ENCODE results near the gene POU3F1.
A peak's percentile ranks its signal among the peaks of the same experiment; 100 is the strongest.

Gene POU3F1

DNA sequence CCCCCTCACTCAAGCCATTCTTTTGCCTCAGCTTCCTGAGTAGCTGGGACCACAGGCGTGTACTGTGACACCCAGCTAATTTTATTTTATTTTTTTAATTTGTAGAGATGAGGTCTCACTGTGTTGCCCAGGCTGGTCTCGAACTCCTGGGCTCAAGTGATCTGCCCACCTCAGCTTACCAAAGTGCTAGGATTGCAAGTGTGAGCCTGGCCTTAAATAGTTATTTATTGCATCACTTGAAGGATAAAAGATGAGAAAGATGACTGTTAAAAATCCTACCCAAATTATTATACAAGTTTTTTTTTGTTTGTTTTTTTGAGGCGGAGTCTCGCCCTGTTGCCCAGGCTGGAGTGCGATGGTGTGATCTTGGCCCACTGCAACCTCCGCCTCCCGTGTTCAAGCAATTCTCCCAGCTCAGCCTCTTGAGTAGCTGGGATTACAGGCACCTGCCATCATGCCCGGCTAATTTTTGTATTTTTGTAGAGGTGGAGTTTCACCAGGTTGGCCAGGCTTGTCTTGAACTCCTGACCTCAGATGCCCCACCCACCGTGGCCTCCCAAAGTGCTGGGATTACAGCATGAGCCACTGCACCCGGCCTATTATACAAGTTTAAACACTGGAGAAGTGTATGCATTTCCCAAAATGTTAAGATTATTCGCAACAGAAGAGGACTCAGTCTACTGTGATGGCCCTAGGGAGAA is 31.7 kb downstream of the POU3F1 start:
- peaks cover 10% of the 10 kb centered on the region for H3K4me1 ChIP-seq (ENCODE audit: control insufficient read depth, insufficient read depth, low read length)
- no peaks in the 10 kb centered on the region for H3K27me3 ChIP-seq (ENCODE audit: control insufficient read depth, insufficient read depth, low read length)
- no peaks in the 10 kb centered on the region for H3K36me3 ChIP-seq (ENCODE audit: control insufficient read depth, insufficient read depth, low read length)
- peak overlapping the region; percentile 20 for H3K9ac ChIP-seq (ENCODE audit: low read length)
- H3K4me3 ChIP-seq (ENCODE audit: low read length) = no peak overlapping the region
- no peaks in the 10 kb centered on the region for H3K9me3 ChIP-seq (ENCODE audit: control insufficient read depth, low read length)

DNA sequence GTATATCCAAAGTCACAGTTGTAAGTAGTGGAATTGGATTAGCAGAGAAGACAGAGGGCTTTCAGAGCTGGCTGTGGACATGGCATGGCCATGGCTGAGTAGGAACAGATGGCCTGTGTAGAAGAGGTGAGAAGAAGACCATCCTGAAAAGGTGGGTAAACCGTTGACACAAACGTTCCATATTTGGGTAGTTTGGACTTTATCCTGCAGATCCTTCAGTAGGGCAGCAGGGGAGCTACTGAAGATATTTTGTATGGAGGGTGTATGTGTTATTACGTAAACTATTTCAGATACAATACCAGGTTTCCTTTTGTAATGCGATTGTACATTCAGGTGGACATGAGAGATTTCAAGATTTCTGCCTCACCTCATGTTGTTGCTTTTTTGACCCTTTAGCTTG is 32.4 kb downstream of the POU3F1 start:
- H3K9ac ChIP-seq (ENCODE audit: low read length) = peak overlapping the region; percentile 20
- no peaks in the 10 kb centered on the region for H3K36me3 ChIP-seq (ENCODE audit: control insufficient read depth, insufficient read depth, low read length)
- H3K4me1 ChIP-seq (ENCODE audit: control insufficient read depth, insufficient read depth, low read length) = peaks cover 10% of the 10 kb centered on the region
- no peak overlapping the region for H3K4me3 ChIP-seq (ENCODE audit: low read length)
- H3K9me3 ChIP-seq (ENCODE audit: control insufficient read depth, low read length) = no peaks in the 10 kb centered on the region
- no peaks in the 10 kb centered on the region for H3K27me3 ChIP-seq (ENCODE audit: control insufficient read depth, insufficient read depth, low read length)

DNA sequence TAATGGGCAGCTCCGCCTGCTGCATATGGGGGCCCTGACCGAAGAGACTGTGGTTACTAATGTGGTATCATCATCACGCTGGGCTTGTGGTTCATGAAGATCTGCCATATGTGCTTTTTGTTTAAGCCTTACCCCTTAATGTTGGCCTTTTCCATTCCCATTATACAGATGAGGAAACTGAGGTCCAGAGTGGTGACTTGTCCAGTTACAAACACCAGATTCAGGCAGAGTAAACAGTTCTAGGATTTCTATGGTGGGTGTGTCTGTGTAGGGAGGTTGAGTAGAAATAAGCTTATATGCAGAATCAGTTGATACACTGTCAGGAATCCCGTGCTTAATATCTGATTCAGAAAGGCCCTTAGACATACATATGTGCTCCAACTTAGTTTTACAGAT is 33.4 kb downstream of the POU3F1 start:
- Histone ChIP-seq H3K9me3 (ENCODE audit: control insufficient read depth, low read length) (no peaks in the 10 kb centered on the region), H3K4me1 (ENCODE audit: control insufficient read depth, insufficient read depth, low read length) (peaks cover 10% of the 10 kb centered on the region), H3K4me3 (ENCODE audit: low read length) (peak overlapping the region; percentile 58)

DNA sequence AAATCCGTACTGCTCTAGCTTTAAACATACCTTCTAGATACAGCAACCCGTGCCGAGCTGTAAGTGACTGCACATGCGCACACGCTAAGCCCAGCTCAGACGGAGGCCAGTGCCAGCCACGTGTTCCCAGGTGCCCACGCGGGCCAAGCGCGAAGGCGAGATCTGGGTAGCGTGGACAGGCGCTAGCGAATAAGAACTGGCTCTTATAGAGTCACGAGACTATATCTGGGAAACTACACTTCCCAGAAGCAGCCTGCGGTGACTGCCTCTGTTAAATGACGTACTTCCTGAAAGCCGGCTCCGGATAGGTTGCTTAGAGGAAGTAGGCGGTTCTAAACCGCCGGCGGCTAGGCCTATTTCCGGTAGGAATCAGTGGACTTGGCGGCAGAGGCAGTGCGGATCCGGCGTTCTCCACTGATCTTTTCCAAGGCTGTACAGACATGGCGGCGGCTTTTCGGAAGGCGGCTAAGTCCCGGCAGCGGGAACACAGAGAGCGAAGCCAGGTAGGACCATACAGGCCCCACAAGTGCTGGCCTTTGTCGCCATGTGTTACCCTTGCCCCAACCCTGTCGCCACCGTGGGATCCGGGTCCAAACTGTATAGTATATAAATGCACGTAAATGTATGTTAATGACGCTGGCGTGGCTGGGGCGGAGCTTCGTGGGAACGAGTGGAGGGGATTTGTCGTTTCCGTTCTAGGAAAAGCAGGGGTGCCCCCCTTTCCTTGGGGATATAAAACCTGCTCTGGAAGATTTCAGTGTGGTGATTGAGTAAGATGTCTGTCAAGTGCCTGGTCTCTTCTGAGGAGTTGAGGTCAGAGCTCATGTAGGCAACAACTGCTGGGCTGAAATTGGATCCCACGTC is 34.0 kb downstream of the POU3F1 start, which contains the start of gene UTP11:
Gene UTP11 (plus strand): TSS at position 372 of the 864 bp plus-strand sequence. CDS start 69 bp downstream, at position 441.
- Histone ChIP-seq H3K9me3 (ENCODE audit: control insufficient read depth, low read length) (no peaks in the 10 kb centered on the region), H3K4me1 (ENCODE audit: control insufficient read depth, insufficient read depth, low read length) (peaks cover 10% of the 10 kb centered on the region), H3K9ac (ENCODE audit: low read length) (peak within 1 kb of the TSS; percentile 84), H3K4me3 (ENCODE audit: low read length) (peak within 1 kb of the TSS; percentile 58), H3K36me3 (ENCODE audit: control insufficient read depth, insufficient read depth, low read length) (no peaks in the 10 kb centered on the region), H3K27me3 (ENCODE audit: control insufficient read depth, insufficient read depth, low read length) (no peaks in the 10 kb centered on the region)

More for the DNA sequence above, 33.4 kb downstream of the POU3F1 start:
- no peaks in the 10 kb centered on the region for H3K27me3 ChIP-seq (ENCODE audit: control insufficient read depth, insufficient read depth, low read length)
- H3K36me3 ChIP-seq (ENCODE audit: control insufficient read depth, insufficient read depth, low read length) = no peaks in the 10 kb centered on the region
- peak overlapping the region; percentile 84 for H3K9ac ChIP-seq (ENCODE audit: low read length)

DNA sequence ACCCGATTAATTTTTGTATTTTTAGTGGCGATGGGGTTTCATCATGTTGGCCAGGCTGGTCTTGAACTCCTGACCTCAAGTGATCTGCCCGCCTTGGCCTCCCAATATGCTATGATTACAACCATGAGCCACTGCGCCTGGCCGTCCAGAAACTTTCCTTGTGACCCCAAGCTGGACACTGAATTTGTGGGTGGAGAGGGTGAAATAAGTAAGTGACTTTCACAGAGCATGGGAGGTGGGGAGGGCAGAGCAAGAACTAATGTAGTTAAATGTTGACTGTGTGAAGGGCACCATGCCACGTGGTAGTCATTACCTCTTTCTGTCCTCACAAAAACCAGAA is 36.8 kb downstream of the POU3F1 start:
- H3K4me1 ChIP-seq (ENCODE audit: control insufficient read depth, insufficient read depth, low read length) = peaks cover 11% of the 10 kb centered on the region
- H3K4me3 ChIP-seq (ENCODE audit: low read length) = no peak overlapping the region

DNA sequence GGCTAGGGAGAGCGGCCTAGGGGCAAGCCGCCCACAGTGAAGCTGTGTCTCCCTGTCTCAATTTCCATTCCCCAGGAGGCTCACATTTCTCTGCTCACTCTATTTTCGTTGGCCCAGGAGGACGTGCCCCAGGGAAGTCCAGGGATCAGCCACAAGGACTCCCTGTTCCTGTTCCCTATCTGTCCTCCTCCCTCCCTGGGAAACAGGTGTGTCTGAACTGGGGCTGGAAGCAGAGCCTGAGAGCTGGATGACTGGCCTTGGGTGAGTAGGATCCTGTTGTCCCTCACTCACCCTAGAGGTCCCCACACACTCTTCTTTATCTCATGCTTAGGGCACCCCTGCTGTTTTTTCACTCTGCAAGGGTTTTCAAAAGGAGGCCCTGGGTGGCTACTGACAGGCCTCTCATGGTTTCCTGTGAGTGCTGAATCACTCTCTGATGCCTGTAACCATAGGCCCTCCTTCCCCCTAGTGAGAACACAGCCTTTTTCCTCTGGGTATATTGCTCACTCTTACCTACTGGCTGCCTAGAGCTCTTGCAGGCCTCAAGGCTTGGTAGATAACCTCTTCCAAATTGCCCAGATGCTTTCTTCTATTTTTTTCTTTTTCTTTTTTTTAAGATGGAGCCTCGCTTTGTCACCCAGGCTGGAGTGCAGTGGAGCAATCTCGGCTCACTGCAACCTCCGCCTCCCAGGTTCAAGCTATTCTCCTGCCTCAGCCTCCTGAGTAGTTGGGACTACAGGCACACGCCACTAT is 37.3 kb downstream of the POU3F1 start:
- Histone ChIP-seq H3K27me3 (ENCODE audit: control insufficient read depth, insufficient read depth, low read length) (peaks cover 6% of the 10 kb centered on the region), H3K4me3 (ENCODE audit: low read length) (no peak overlapping the region), H3K4me1 (ENCODE audit: control insufficient read depth, insufficient read depth, low read length) (peaks cover 16% of the 10 kb centered on the region), H3K9me3 (ENCODE audit: control insufficient read depth, low read length) (no peaks in the 10 kb centered on the region), H3K36me3 (ENCODE audit: control insufficient read depth, insufficient read depth, low read length) (no peaks in the 10 kb centered on the region), H3K9ac (ENCODE audit: low read length) (no peak overlapping the region)

More for the DNA sequence above, 36.8 kb downstream of the POU3F1 start:
- Histone ChIP-seq H3K36me3 (ENCODE audit: control insufficient read depth, insufficient read depth, low read length) (no peaks in the 10 kb centered on the region), H3K27me3 (ENCODE audit: control insufficient read depth, insufficient read depth, low read length) (peaks cover under 1% of the 10 kb centered on the region), H3K9me3 (ENCODE audit: control insufficient read depth, low read length) (no peaks in the 10 kb centered on the region), H3K9ac (ENCODE audit: low read length) (no peak overlapping the region)

DNA sequence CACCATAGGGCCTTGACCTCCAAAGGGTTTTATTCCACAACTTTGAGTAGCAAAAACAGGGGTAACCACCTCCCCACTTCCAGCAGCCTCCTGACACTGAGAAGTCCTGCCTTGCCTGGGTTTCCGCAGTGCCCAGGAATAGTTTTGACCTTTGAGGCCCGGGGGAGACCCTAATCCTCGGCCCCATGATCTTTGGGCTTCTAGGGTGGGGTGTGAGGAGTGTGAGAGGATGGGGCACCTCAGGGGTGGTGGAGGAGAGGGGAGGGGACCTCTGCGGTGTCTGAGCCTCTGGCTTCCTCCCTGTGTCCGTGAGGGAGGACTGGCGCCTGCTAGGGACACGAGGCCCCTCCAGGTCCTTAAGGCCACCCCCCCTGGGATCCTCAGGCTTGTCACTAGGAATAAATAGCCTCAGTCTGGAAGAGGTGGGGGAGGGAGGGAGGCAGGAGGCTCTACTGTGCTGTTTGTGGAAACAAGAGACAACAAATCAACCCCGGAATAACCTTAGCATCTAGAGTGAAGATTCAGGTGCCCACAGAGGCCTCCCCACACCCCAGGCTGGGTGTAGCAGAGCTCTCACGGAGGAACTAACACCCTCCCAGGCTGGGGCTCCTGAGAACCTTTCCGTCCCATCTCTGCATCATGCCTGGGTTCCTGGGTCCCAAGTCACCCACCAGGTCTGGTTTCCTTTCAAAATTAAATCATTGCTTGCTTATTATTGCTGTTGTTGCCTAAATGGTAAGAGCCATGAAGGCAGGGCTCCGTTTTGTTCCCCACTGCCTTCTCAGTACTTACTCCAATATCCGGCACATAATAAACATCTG is 40.4 kb downstream of the POU3F1 start:
- Histone ChIP-seq H3K4me3 (ENCODE audit: low read length) (no peak overlapping the region), H3K9me3 (ENCODE audit: control insufficient read depth, low read length) (no peaks in the 10 kb centered on the region), H3K9ac (ENCODE audit: low read length) (no peak overlapping the region), H3K27me3 (ENCODE audit: control insufficient read depth, insufficient read depth, low read length) (peaks cover 16% of the 10 kb centered on the region), H3K36me3 (ENCODE audit: control insufficient read depth, insufficient read depth, low read length) (no peaks in the 10 kb centered on the region), H3K4me1 (ENCODE audit: control insufficient read depth, insufficient read depth, low read length) (peaks cover 20% of the 10 kb centered on the region)

DNA sequence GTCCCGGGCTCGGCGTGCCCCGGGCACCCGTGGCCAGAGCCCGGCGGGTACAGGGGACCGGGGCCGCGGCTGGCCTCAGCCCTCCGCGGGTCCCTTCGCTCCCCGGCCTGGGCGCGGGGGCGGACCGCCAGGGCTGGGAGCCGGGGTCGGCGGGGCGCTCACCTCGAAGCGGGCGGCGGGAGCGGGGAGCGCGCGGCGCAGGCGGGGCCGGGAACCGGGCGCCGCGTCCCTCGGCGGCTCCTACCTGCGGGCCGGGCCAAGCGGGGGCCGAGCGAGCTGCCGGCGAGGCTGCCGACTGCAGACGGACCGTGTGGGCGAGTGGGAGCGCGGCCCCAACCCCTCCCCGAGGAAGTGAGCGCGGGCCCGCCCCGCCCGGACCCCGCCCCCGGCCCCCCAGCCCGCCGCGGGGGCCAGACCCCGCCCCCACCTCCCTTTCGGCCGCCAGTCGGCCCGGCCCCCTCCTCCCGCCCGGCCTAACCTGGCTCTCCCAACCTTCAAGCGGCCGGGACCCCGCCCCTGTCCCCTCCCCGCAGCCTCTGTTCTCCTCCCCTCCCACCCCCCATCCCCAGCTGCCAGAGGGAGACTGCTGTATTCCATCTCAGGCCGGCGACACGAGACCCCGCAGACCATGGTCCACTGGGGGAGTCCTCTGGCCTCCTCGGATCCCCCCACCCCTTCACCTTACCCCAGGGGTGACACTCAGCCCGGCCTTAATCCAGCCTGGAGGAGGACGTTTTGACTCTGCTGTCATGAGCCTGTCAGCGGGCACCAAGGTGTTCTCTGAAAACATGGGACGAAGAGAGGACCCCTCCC is 41.2 kb downstream of the POU3F1 start, which contains the start of gene FHL3:
Gene FHL3 (minus strand): TSS at position 320 of the 813 bp plus-strand sequence. CDS start 6,102 bp downstream, outside the sequence.
- Histone ChIP-seq H3K36me3 (ENCODE audit: control insufficient read depth, insufficient read depth, low read length) (no peaks in the 10 kb centered on the region), H3K4me1 (ENCODE audit: control insufficient read depth, insufficient read depth, low read length) (peaks cover 28% of the 10 kb centered on the region)

DNA sequence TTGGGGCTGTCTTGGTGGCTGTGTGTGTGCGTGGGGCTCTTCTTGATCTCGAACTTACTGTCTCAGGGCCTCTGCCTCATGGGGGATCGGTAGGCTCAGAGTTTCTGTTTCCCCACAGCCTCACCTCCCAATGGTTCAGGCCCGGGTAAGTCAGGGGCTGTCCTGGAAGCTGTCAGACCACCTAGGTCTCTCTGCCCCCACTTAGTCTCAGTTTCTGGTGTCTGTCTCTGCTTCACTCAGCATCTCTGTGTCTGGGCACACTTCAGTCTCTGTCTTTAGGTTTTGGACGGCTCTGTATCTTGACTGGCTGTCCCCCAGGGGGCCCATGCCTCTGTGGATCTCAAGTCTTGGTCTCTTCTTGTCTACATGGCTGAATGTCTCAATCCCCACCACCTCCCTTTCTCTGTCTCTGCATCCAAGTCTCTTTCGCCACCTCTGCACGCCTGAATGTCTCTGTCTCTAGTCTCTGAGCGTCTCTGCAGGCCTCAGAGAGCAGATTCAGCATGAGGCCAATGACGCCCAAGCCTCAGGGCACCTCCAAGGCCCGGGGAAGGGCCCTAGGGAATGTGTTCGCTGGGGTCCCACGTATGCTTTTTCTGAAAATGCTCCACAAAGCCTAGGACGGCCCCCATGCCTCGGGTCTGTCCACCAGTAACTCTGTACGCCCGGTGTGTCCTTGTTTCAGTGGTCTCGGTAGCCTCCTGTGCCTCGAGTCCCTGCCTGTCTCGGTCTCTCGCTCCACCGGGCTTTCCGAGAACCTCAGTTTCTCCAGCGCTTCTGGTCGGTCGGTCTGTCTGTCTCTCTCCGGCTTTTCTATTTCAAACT is 42.1 kb downstream of the POU3F1 start:
- H3K27me3 ChIP-seq (ENCODE audit: control insufficient read depth, insufficient read depth, low read length) = peaks cover 16% of the 10 kb centered on the region
- peaks cover 33% of the 10 kb centered on the region for H3K4me1 ChIP-seq (ENCODE audit: control insufficient read depth, insufficient read depth, low read length)
- no peaks in the 10 kb centered on the region for H3K36me3 ChIP-seq (ENCODE audit: control insufficient read depth, insufficient read depth, low read length)
- no peaks in the 10 kb centered on the region for H3K9me3 ChIP-seq (ENCODE audit: control insufficient read depth, low read length)
- peak overlapping the region; percentile 9 for H3K4me3 ChIP-seq (ENCODE audit: low read length)
- H3K9ac ChIP-seq (ENCODE audit: low read length) = peak overlapping the region; percentile 30

More for the DNA sequence above, 41.2 kb downstream of the POU3F1 start, which contains the start of gene FHL3:
- H3K9ac ChIP-seq (ENCODE audit: low read length) = peak within 1 kb of the TSS; percentile 39
- peak within 1 kb of the TSS; percentile 9 for H3K4me3 ChIP-seq (ENCODE audit: low read length)
- peaks cover 16% of the 10 kb centered on the region for H3K27me3 ChIP-seq (ENCODE audit: control insufficient read depth, insufficient read depth, low read length)
- H3K9me3 ChIP-seq (ENCODE audit: control insufficient read depth, low read length) = no peaks in the 10 kb centered on the region
